ENCODE results near the gene MSH3. TPM values are rescaled to one million over a fixed set of nuclear protein-coding genes. Genes with fewer than 3 reads are reported as not detected.

Gene MSH3
- polyA plus RNA-seq, 3 donors from 2014 or later, result 5.6 to 13.7 (median 10.3) TPM

DNA sequence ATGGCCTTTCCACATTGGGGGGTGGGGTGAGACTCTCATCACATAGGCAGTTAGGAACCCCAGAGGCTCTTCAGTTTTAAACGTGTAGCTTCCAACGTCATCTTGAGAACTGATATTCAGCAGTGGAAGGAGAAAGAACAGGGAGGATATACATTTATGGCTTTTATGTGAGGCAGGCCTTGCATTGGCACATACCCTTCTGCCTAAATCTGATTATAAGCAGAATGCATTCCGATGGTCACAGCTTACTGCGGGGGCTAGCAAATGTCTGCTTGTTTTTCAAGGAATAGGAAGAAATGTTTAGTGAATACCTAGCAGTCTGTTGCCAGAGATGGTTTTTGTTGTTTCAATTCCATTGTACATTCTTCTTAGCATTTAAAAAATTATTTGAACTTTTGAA, 99.3 kb downstream of the MSH3 start:
- Mint-ChIP-seq H3K9me3 (no peaks in the 10 kb centered on the region), H3K4me1 (peaks cover 55 to 65% of the 10 kb centered on the region in 2 donors), H3K36me3 (peaks cover 7 to 34% (median 32%) of the 10 kb centered on the region in 3 donors), H3K4me3 (no peak overlapping the region), H3K27ac (peak overlapping the region; percentile 17 to 94 (median 82)), H3K27me3 (ENCODE audit: low read depth in 3 of 3) (peaks cover 2 to 4% (median 3%) of the 10 kb centered on the region in 3 donors)
- DNase-seq, result no peak

- Mint-ChIP-seq H3K27me3 (ENCODE audit: low read depth in 3 of 3) (peaks cover 2 to 4% (median 3%) of the 10 kb centered on the region in 3 donors), H3K27ac (peak overlapping the region; percentile 91 to 96 (median 94)), H3K4me1 (peaks cover 67 to 77% of the 10 kb centered on the region in 2 donors), H3K9me3 (no peaks in the 10 kb centered on the region), H3K36me3 (peaks cover 4 to 35% (median 29%) of the 10 kb centered on the region in 3 donors), H3K4me3 (peak overlapping the region; percentile 64 to 86 (median 71))
- peak; percentile 15 to 19 (median 19) for DNase-seq
These were observed 100.4 kb downstream of the MSH3 start for GRCh38 chr5:80754900-80755299.

DNA sequence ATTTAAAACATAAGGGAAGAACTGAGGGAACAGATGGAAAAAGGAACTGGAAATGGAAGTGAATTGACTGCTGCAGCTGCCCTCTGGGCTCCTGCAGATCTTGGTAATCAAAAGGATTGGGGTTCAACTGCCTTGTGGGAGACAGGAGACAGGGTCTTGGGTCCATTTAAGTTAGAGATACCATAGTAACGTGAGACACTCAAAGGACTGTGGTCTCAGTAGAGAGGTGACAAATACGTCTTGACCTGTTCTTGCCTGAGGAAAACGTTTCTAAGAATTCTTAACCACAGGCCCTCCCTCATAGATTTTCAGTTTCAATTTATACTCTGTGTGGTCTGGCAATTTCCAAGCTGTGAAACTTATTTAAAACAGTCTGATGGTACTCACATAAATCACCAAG, 101.2 kb downstream of the MSH3 start:
- peak; percentile 80 to 84 (median 83) for DNase-seq
- peaks cover 72 to 84% of the 10 kb centered on the region in 2 donors for H3K4me1 Mint-ChIP-seq
- peaks cover 4 to 34% (median 28%) of the 10 kb centered on the region in 3 donors for H3K36me3 Mint-ChIP-seq
- H3K4me3 Mint-ChIP-seq, result peak overlapping the region; percentile 64 to 86 (median 71)
- no peaks in the 10 kb centered on the region for H3K9me3 Mint-ChIP-seq
- H3K27ac Mint-ChIP-seq, result peak overlapping the region; percentile 91 to 96 (median 94)
- peaks cover 2 to 4% (median 3%) of the 10 kb centered on the region in 3 donors for H3K27me3 Mint-ChIP-seq (ENCODE audit: low read depth in 3 of 3)

GRCh38 chr5:80756292-80756691, 101.8 kb downstream of the MSH3 start:
- peaks cover 8 to 32% (median 25%) of the 10 kb centered on the region in 3 donors for H3K36me3 Mint-ChIP-seq
- H3K4me3 Mint-ChIP-seq, result peak overlapping the region; percentile 64 to 86 (median 71)
- peaks cover 74 to 88% of the 10 kb centered on the region in 2 donors for H3K4me1 Mint-ChIP-seq
- peak overlapping the region; percentile 91 to 96 (median 94) for H3K27ac Mint-ChIP-seq
- no peak for DNase-seq
- no peaks in the 10 kb centered on the region for H3K9me3 Mint-ChIP-seq
- peaks cover 2 to 4% (median 3%) of the 10 kb centered on the region in 3 donors for H3K27me3 Mint-ChIP-seq (ENCODE audit: low read depth in 3 of 3)

GRCh38 chr5:80757290-80757689, 102.8 kb downstream of the MSH3 start:
- Mint-ChIP-seq H3K4me3 (peak overlapping the region; percentile 36 to 86 (median 64)), H3K27me3 (ENCODE audit: low read depth in 3 of 3) (peaks cover 3 to 4% (median 3%) of the 10 kb centered on the region in 3 donors), H3K4me1 (peaks cover 76 to 87% of the 10 kb centered on the region in 2 donors), H3K36me3 (peaks cover 5 to 23% (median 16%) of the 10 kb centered on the region in 3 donors), H3K27ac (peak overlapping the region; percentile 91 to 96 (median 94)), H3K9me3 (no peaks in the 10 kb centered on the region)
- DNase-seq, result no peak

DNA sequence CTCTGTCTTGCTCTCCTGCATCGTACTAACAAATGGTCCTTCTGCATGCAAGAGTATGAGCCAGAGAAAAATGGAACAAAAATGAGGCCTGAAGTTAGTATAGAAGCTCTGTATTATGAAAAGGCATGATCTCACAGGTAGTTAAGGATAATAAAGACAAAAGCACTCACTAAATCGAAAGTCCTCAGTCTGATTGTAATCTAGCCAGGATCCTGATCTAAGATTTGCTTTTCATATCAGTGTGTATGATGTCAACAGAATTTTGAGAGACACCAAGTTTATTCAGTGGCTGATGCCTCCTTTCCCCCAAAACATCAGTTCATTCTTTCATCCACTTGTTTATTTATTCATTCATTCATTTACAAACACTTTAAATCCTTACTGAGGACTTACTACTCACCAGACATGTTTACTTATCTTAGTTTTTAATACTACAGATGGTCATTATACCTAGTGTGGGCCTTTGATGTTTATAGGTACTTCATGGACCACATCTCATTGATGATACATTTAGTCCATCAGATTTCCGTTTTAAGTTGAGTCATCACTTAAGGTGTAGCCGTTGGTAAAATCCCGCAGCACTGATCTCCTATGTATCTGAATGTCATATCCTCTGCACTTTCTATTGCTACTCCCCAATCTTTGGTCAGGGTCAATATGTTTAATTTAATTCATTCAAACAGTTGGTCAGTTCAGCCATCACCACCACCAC, 105.6 kb downstream of the MSH3 start:
- Mint-ChIP-seq H3K27ac (peak overlapping the region in 4 of 6 donors; percentile 82 to 94 (median 88)), H3K4me1 (peaks cover 57 to 65% of the 10 kb centered on the region in 2 donors)
- DNase-seq, result no peak

GRCh38 chr5:80760680-80761079, 106.2 kb downstream of the MSH3 start:
- peaks cover 51 to 59% of the 10 kb centered on the region in 2 donors for H3K4me1 Mint-ChIP-seq
- H3K27me3 Mint-ChIP-seq (ENCODE audit: low read depth in 3 of 3), result peaks cover 1 to 3% (median 2%) of the 10 kb centered on the region in 3 donors
- H3K36me3 Mint-ChIP-seq, result peaks cover 13 to 26% (median 25%) of the 10 kb centered on the region in 3 donors
- H3K27ac Mint-ChIP-seq, result peak overlapping the region in 2 of 6 donors; percentile 20 to 60
- DNase-seq, result no peak
- H3K4me3 Mint-ChIP-seq, result no peak overlapping the region
- H3K9me3 Mint-ChIP-seq, result no peaks in the 10 kb centered on the region

More for the DNA sequence above, 105.6 kb downstream of the MSH3 start:
- peak overlapping the region in 1 of 5 donors; percentile 38 for H3K4me3 Mint-ChIP-seq
- peaks cover 3 to 4% (median 3%) of the 10 kb centered on the region in 3 donors for H3K27me3 Mint-ChIP-seq (ENCODE audit: low read depth in 3 of 3)
- peaks cover 13 to 26% (median 25%) of the 10 kb centered on the region in 3 donors for H3K36me3 Mint-ChIP-seq
- H3K9me3 Mint-ChIP-seq, result no peaks in the 10 kb centered on the region

DNA sequence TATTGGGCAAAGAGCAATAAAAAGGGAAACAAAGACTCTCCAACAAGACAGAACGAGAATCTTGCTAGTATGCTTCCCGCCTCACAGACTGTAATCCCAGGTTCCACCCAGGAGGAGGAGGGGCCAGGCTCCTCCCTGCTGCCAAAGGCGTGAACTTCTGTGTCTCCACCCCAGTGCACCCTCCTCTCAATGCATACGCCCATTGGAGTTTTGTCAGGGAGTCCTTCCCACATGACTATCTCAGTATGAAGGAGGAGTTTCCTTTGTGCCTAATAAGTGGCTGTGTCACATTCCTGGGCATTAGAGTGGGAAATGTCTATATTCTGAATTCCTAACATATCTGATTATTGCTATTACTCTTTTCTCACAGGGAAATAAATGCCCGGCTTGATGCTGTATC, 106.7 kb downstream of the MSH3 start:
- Mint-ChIP-seq H3K36me3 (peaks cover 13 to 26% (median 25%) of the 10 kb centered on the region in 3 donors), H3K27ac (peak overlapping the region in 1 of 6 donors; percentile 17)

DNA sequence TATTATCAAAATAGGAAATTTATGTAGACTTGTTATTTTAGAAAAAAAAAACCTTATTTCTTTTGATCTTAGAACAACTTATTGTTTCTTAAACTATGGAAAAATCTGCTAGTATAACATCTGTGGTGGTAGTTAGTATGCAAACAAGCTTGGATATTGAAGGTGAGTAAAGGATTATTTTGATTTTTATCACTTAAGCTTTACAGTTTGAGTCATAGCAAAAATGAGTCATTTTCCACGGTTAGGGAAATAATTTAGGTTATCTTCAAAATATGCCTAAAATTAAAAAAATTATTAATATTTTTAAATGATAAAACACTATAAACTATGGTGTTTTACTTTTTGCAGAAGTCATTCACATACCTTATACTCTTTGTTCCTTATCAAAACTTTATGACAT, 107.5 kb downstream of the MSH3 start:
- DNase-seq, result no peak
- Mint-ChIP-seq H3K27me3 (ENCODE audit: low read depth in 3 of 3) (peaks cover 0 to 3% (median 0%) of the 10 kb centered on the region in 3 donors), H3K27ac (no peak overlapping the region), H3K4me3 (no peak overlapping the region), H3K9me3 (no peaks in the 10 kb centered on the region), H3K4me1 (peaks cover 38 to 46% of the 10 kb centered on the region in 2 donors), H3K36me3 (peaks cover 13 to 26% (median 25%) of the 10 kb centered on the region in 3 donors)

More for the DNA sequence above, 106.7 kb downstream of the MSH3 start:
- no peaks in the 10 kb centered on the region for H3K9me3 Mint-ChIP-seq
- H3K27me3 Mint-ChIP-seq (ENCODE audit: low read depth in 3 of 3), result peaks cover 0 to 3% (median 0%) of the 10 kb centered on the region in 3 donors
- no peak overlapping the region for H3K4me3 Mint-ChIP-seq
- DNase-seq, result no peak
- H3K4me1 Mint-ChIP-seq, result peaks cover 46 to 54% of the 10 kb centered on the region in 2 donors

- Mint-ChIP-seq H3K27me3 (ENCODE audit: low read depth in 3 of 3) (peaks cover 0 to 3% (median 0%) of the 10 kb centered on the region in 3 donors), H3K4me3 (no peak overlapping the region), H3K9me3 (no peaks in the 10 kb centered on the region), H3K36me3 (peaks cover 13 to 26% (median 25%) of the 10 kb centered on the region in 3 donors), H3K4me1 (peaks cover 32 to 40% of the 10 kb centered on the region in 2 donors), H3K27ac (no peak overlapping the region)
- no peak for DNase-seq
These were observed 108.1 kb downstream of the MSH3 start for GRCh38 chr5:80762573-80762972.

DNA sequence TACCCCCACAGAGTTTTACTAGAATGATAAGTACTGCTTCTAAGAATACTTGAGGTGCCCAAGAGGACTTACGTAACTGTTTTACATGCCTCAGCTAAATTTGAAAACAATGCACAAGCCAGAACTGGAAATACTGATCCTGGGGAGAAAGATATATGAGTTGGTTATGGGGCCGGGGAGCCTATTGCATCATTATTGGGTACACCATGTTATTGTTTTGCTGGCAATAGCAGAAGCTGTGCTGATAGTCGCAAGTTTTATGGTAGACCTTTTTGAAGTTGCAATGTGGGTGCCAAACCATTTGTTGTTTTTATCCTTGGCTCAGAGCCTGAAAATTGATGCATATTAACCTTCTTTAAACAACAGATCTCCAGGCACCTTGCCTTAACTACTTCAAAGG, 108.8 kb downstream of the MSH3 start:
- H3K36me3 Mint-ChIP-seq, result peaks cover 13 to 29% (median 25%) of the 10 kb centered on the region in 3 donors
- no peak for DNase-seq
- no peak overlapping the region for H3K27ac Mint-ChIP-seq
- peaks cover 0 to 3% (median 0%) of the 10 kb centered on the region in 3 donors for H3K27me3 Mint-ChIP-seq (ENCODE audit: low read depth in 3 of 3)
- no peaks in the 10 kb centered on the region for H3K9me3 Mint-ChIP-seq
- H3K4me1 Mint-ChIP-seq, result peaks cover 25 to 33% of the 10 kb centered on the region in 2 donors
- H3K4me3 Mint-ChIP-seq, result no peak overlapping the region

- no peak for DNase-seq
- Mint-ChIP-seq H3K4me1 (peaks cover 17 to 25% of the 10 kb centered on the region in 2 donors), H3K36me3 (peaks cover 13 to 33% (median 28%) of the 10 kb centered on the region in 3 donors), H3K9me3 (no peaks in the 10 kb centered on the region), H3K27ac (peak overlapping the region in 1 of 6 donors; percentile 41), H3K27me3 (ENCODE audit: low read depth in 3 of 3) (peaks cover 0 to 3% (median 0%) of the 10 kb centered on the region in 3 donors), H3K4me3 (no peak overlapping the region)
These were observed 109.6 kb downstream of the MSH3 start for GRCh38 chr5:80763873-80764647.

- Mint-ChIP-seq H3K4me3 (no peak overlapping the region), H3K27ac (no peak overlapping the region), H3K36me3 (peaks cover 19 to 33% (median 31%) of the 10 kb centered on the region in 3 donors), H3K4me1 (peaks cover 10 to 18% of the 10 kb centered on the region in 2 donors), H3K27me3 (ENCODE audit: low read depth in 3 of 3) (peaks cover 0 to 3% (median 0%) of the 10 kb centered on the region in 3 donors), H3K9me3 (no peaks in the 10 kb centered on the region)
- DNase-seq, result no peak
These were observed 110.3 kb downstream of the MSH3 start for GRCh38 chr5:80764786-80765185.
